D341Med (cell line): ENCODE data around the gene NDUFAF7.
"Not testable (repeated sequence)": the region's sequence is repeated elsewhere in the genome, so short reads cannot be mapped to it uniquely, and the experiment has no call there.

ENCODE experiments used
- DNase-seq: peaks from one replicate; pipeline ENCODE4 v3.0.0; 2012; ENCODE audit warnings: low spot score

Gene NDUFAF7

GRCh38 chr2:37215250-37215649 is 16.2 kb upstream of the NDUFAF7 start:
- DNase-seq = no peak

GRCh38 chr2:37219046-37219445 is 12.4 kb upstream of the NDUFAF7 start:
- DNase-seq = no peak

- no peak for DNase-seq
Measured at GRCh38 chr2:37223131-37223530, 8.3 kb upstream of the NDUFAF7 start.

GRCh38 chr2:37224063-37224462 is 7.4 kb upstream of the NDUFAF7 start:
- no peak for DNase-seq

GRCh38 chr2:37225129-37225528 is 6.3 kb upstream of the NDUFAF7 start:
- DNase-seq = not testable (repeated sequence)

GRCh38 chr2:37226863-37227262 is 4.6 kb upstream of the NDUFAF7 start:
- peak; percentile 40 for DNase-seq

GRCh38 chr2:37228788-37229187 is 2.7 kb upstream of the NDUFAF7 start:
- no peak for DNase-seq

- no peak for DNase-seq
Measured at GRCh38 chr2:37230581-37230980, 877 bp upstream of the NDUFAF7 start.

GRCh38 chr2:37232131-37232933 is 874 bp downstream of the NDUFAF7 start:
- peak; percentile 43 for DNase-seq

- DNase-seq = no peak
Measured at GRCh38 chr2:37243435-37243834, 12.0 kb downstream of the NDUFAF7 start.

- no peak for DNase-seq
Measured at GRCh38 chr2:37244017-37244416, 12.6 kb downstream of the NDUFAF7 start.

- no peak for DNase-seq
Measured at GRCh38 chr2:37244755-37245154, 13.3 kb downstream of the NDUFAF7 start.

GRCh38 chr2:37246205-37246604 is 14.7 kb downstream of the NDUFAF7 start:
- no peak for DNase-seq

GRCh38 chr2:37250869-37251740 is 19.6 kb downstream of the NDUFAF7 start:
- DNase-seq = no peak

GRCh38 chr2:37262522-37262921 is 31.1 kb downstream of the NDUFAF7 start:
- no peak for DNase-seq

- no peak for DNase-seq
Measured at GRCh38 chr2:37263839-37264238, 32.4 kb downstream of the NDUFAF7 start.

GRCh38 chr2:37267685-37268084 is 36.2 kb downstream of the NDUFAF7 start:
- DNase-seq = no peak

- no peak for DNase-seq
Measured at GRCh38 chr2:37268111-37268510, 36.7 kb downstream of the NDUFAF7 start.

- no peak for DNase-seq
Measured at GRCh38 chr2:37271376-37272067, 40.1 kb downstream of the NDUFAF7 start.

GRCh38 chr2:37274359-37274965 is 43.0 kb downstream of the NDUFAF7 start:
- DNase-seq = no peak

GRCh38 chr2:37276291-37276690 is 44.8 kb downstream of the NDUFAF7 start:
- no peak for DNase-seq

GRCh38 chr2:37281916-37282315 is 50.5 kb downstream of the NDUFAF7 start:
- DNase-seq = no peak
